ENCODE measurements around the gene RFXANK. TPM values are rescaled to one million over a fixed set of nuclear protein-coding genes. Genes with fewer than 3 reads are reported as not detected.
"Not testable (repeated sequence)": the region's sequence is repeated elsewhere in the genome, so short reads cannot be mapped to it uniquely, and the experiment has no call there.

The RFXANK gene
- total RNA-seq, 1 donor from 2014 or later, result 91.1 TPM

DNA sequence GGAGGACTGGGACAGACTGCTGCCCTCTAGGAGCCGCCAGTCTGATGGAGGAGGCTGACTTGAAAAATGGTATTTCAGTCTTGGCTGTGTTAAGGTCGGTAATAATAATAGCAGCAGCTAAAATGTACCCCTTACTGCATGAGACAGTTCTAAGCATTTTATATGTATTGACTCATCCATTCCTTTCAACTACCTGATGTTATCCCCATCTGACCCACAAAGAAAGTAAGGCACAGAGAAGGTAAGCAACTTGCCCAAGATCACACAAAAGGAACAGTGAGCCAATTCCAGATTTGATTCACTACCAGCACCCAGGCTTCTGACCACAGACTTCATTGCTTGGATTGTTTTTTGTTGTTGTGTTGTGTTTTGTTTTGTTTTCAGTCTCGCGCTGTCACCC lies 23.7 kb downstream of the RFXANK start:
- no peaks in the 10 kb centered on the region for H4K20me1 ChIP-seq (ENCODE audit: insufficient read depth, low read length)
- no peaks in the 10 kb centered on the region for H3K4me1 Mint-ChIP-seq (ENCODE audit: low read depth, unreplicated experiment)
- no peaks in the 10 kb centered on the region for H3K36me3 ChIP-seq (ENCODE audit: insufficient read depth, low read length)
- H3K4me2 ChIP-seq (ENCODE audit: low read length), result no peak overlapping the region
- no peaks in the 10 kb centered on the region for H3K4me1 ChIP-seq (ENCODE audit: insufficient read depth, low read length)
- FAIRE-seq (no peak), DNase-seq (ENCODE audit: low read depth) (no peak)
- TF ChIP-seq EZH2 (IDR thresholded peaks at IDR 0.05; ENCODE audit: insufficient read depth, low read length), result no peak
- TF ChIP-seq, protein P1, sequence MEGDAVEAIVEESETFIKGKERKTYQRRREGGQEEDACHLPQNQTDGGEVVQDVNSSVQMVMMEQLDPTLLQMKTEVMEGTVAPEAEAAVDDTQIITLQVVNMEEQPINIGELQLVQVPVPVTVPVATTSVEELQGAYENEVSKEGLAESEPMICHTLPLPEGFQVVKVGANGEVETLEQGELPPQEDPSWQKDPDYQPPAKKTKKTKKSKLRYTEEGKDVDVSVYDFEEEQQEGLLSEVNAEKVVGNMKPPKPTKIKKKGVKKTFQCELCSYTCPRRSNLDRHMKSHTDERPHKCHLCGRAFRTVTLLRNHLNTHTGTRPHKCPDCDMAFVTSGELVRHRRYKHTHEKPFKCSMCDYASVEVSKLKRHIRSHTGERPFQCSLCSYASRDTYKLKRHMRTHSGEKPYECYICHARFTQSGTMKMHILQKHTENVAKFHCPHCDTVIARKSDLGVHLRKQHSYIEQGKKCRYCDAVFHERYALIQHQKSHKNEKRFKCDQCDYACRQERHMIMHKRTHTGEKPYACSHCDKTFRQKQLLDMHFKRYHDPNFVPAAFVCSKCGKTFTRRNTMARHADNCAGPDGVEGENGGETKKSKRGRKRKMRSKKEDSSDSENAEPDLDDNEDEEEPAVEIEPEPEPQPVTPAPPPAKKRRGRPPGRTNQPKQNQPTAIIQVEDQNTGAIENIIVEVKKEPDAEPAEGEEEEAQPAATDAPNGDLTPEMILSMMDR (IDR thresholded peaks at IDR 0.05; ENCODE audit: insufficient read depth, low read depth, low read length), result no peak
- no peak overlapping the region for H3K4me3 ChIP-seq (ENCODE audit: insufficient read depth, low read depth, low read length)
- H3K4me3 Mint-ChIP-seq (ENCODE audit: unreplicated experiment), result no peak overlapping the region
- H3K9me3 Mint-ChIP-seq (ENCODE audit: unreplicated experiment), result peaks cover 5% of the 10 kb centered on the region
- H3K79me2 ChIP-seq (ENCODE audit: insufficient read depth, low read length), result no peaks in the 10 kb centered on the region
- no peak overlapping the region for H3K27ac ChIP-seq (ENCODE audit: low read depth, low read length)
- no peak overlapping the region for H3K27ac Mint-ChIP-seq (ENCODE audit: unreplicated experiment)
- no peaks in the 10 kb centered on the region for H3K36me3 Mint-ChIP-seq (ENCODE audit: low read depth, unreplicated experiment)
- no peak overlapping the region for H3K9ac ChIP-seq (ENCODE audit: low read length)
- peaks cover 49% of the 10 kb centered on the region for H3K27me3 Mint-ChIP-seq (ENCODE audit: low read depth, unreplicated experiment)
- no peak overlapping the region for H2AFZ ChIP-seq (ENCODE audit: low read depth, low read length)
- H3K9me3 ChIP-seq (ENCODE audit: insufficient read depth, low read depth, low read length), result no peaks in the 10 kb centered on the region
- peaks cover 23% of the 10 kb centered on the region for H3K27me3 ChIP-seq (ENCODE audit: insufficient read depth, low read length)

DNA sequence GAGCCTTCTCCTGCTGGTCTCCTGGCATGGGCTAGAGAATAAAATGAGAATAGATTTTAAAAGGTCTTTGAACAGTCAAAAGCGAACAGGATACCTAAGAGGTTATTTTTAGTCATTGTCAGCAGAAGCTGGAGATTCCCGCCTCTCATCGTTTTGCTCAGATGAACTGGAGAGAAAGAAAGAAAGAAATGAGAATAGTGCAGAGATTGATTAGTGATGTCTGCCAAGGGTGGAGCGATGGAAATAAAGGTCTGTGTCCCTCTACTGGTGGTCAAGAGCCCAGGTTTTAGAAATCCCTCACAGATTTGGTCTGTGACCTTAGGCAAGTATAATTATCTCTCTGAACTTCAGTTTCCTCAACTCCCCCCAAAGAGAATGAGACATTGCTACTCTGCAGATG lies 25.0 kb downstream of the RFXANK start:
- H3K79me2 ChIP-seq (ENCODE audit: insufficient read depth, low read length), result no peaks in the 10 kb centered on the region
- no peak overlapping the region for H3K4me2 ChIP-seq (ENCODE audit: low read length)
- H3K36me3 ChIP-seq (ENCODE audit: insufficient read depth, low read length), result no peaks in the 10 kb centered on the region
- no peak overlapping the region for H3K4me3 Mint-ChIP-seq (ENCODE audit: unreplicated experiment)
- H4K20me1 ChIP-seq (ENCODE audit: insufficient read depth, low read length), result no peaks in the 10 kb centered on the region
- TF ChIP-seq, protein P1 (IDR thresholded peaks at IDR 0.05; ENCODE audit: insufficient read depth, low read depth, low read length), result peak; percentile 2
- no peak for TF ChIP-seq EZH2 (IDR thresholded peaks at IDR 0.05; ENCODE audit: insufficient read depth, low read length)
- H2AFZ ChIP-seq (ENCODE audit: low read depth, low read length), result no peak overlapping the region
- no peaks in the 10 kb centered on the region for H3K9me3 ChIP-seq (ENCODE audit: insufficient read depth, low read depth, low read length)
- H3K27ac Mint-ChIP-seq (ENCODE audit: unreplicated experiment), result no peak overlapping the region
- H3K4me3 ChIP-seq (ENCODE audit: insufficient read depth, low read depth, low read length), result no peak overlapping the region
- H3K27ac ChIP-seq (ENCODE audit: low read depth, low read length), result no peak overlapping the region
- DNase-seq (ENCODE audit: low read depth) (no peak), FAIRE-seq (no peak)
- peaks cover 16% of the 10 kb centered on the region for H3K27me3 ChIP-seq (ENCODE audit: insufficient read depth, low read length)
- no peaks in the 10 kb centered on the region for H3K36me3 Mint-ChIP-seq (ENCODE audit: low read depth, unreplicated experiment)
- no peak overlapping the region for H3K9ac ChIP-seq (ENCODE audit: low read length)
- H3K9me3 Mint-ChIP-seq (ENCODE audit: unreplicated experiment), result peaks cover 5% of the 10 kb centered on the region
- H3K27me3 Mint-ChIP-seq (ENCODE audit: low read depth, unreplicated experiment), result peaks cover 43% of the 10 kb centered on the region
- no peaks in the 10 kb centered on the region for H3K4me1 ChIP-seq (ENCODE audit: insufficient read depth, low read length)
- no peaks in the 10 kb centered on the region for H3K4me1 Mint-ChIP-seq (ENCODE audit: low read depth, unreplicated experiment)

DNA sequence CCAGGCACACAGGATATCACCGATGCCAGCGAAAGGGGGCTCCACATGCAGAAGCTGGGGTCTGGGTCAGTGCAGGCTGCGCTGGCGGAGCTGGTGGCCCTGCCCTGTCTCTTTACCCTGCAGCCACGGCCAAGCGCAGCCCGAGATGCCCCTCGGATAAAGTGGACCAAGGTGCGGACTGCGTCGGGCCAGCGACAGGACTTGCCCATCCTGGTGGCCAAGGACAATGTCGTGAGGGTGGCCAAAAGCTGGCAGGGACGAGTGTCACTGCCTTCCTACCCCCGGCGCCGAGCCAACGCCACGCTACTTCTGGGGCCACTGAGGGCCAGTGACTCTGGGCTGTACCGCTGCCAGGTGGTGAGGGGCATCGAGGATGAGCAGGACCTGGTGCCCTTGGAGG lies 26.9 kb downstream of the RFXANK start:
- H3K9ac ChIP-seq (ENCODE audit: low read length), result no peak overlapping the region
- H3K9me3 ChIP-seq (ENCODE audit: insufficient read depth, low read depth, low read length), result no peaks in the 10 kb centered on the region
- TF ChIP-seq EZH2 (IDR thresholded peaks at IDR 0.05; ENCODE audit: insufficient read depth, low read length), result no peak
- TF ChIP-seq, protein P1 (IDR thresholded peaks at IDR 0.05; ENCODE audit: insufficient read depth, low read depth, low read length), result no peak
- no peaks in the 10 kb centered on the region for H3K79me2 ChIP-seq (ENCODE audit: insufficient read depth, low read length)
- no peak overlapping the region for H2AFZ ChIP-seq (ENCODE audit: low read depth, low read length)
- FAIRE-seq (no peak), DNase-seq (ENCODE audit: low read depth) (no peak)
- H3K4me2 ChIP-seq (ENCODE audit: low read length), result no peak overlapping the region
- no peaks in the 10 kb centered on the region for H3K36me3 ChIP-seq (ENCODE audit: insufficient read depth, low read length)
- peaks cover 38% of the 10 kb centered on the region for H3K27me3 Mint-ChIP-seq (ENCODE audit: low read depth, unreplicated experiment)
- no peak overlapping the region for H3K4me3 ChIP-seq (ENCODE audit: insufficient read depth, low read depth, low read length)
- no peak overlapping the region for H3K27ac ChIP-seq (ENCODE audit: low read depth, low read length)
- no peak overlapping the region for H3K27ac Mint-ChIP-seq (ENCODE audit: unreplicated experiment)
- no peaks in the 10 kb centered on the region for H3K4me1 Mint-ChIP-seq (ENCODE audit: low read depth, unreplicated experiment)
- H3K36me3 Mint-ChIP-seq (ENCODE audit: low read depth, unreplicated experiment), result no peaks in the 10 kb centered on the region
- peaks cover 2% of the 10 kb centered on the region for H3K27me3 ChIP-seq (ENCODE audit: insufficient read depth, low read length)
- no peaks in the 10 kb centered on the region for H4K20me1 ChIP-seq (ENCODE audit: insufficient read depth, low read length)
- no peaks in the 10 kb centered on the region for H3K4me1 ChIP-seq (ENCODE audit: insufficient read depth, low read length)
- H3K4me3 Mint-ChIP-seq (ENCODE audit: unreplicated experiment), result no peak overlapping the region
- peaks cover 2% of the 10 kb centered on the region for H3K9me3 Mint-ChIP-seq (ENCODE audit: unreplicated experiment)

DNA sequence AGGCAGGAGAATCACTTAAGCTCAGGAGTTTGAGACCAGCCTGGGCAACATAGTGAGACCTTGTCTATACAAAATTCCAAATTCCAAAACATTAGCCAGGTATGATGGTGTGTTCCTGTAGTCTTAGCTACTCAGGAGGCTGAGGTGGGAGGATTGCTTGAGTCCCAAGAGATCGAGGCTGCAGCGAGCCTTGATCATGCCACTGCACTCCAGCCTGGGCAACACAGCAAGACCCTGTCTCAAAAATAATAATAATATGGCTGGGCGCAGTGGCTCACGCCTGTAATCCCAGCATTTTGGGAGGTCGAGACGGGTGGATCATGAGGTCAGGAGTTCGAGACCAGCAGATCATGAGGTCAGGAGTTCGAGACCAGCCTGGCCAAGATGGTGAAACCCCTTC lies 28.9 kb downstream of the RFXANK start:
- not testable (repeated sequence) for H3K4me1 Mint-ChIP-seq (ENCODE audit: low read depth, unreplicated experiment); DNase-seq (ENCODE audit: low read depth); H3K36me3 ChIP-seq (ENCODE audit: insufficient read depth, low read length); H3K4me3 ChIP-seq (ENCODE audit: insufficient read depth, low read depth, low read length); H3K9ac ChIP-seq (ENCODE audit: low read length); H2AFZ ChIP-seq (ENCODE audit: low read depth, low read length); H3K27me3 ChIP-seq (ENCODE audit: insufficient read depth, low read length); H3K9me3 ChIP-seq (ENCODE audit: insufficient read depth, low read depth, low read length); FAIRE-seq; H3K36me3 Mint-ChIP-seq (ENCODE audit: low read depth, unreplicated experiment); H3K79me2 ChIP-seq (ENCODE audit: insufficient read depth, low read length); H3K4me3 Mint-ChIP-seq (ENCODE audit: unreplicated experiment); H3K9me3 Mint-ChIP-seq (ENCODE audit: unreplicated experiment); H4K20me1 ChIP-seq (ENCODE audit: insufficient read depth, low read length); H3K27ac ChIP-seq (ENCODE audit: low read depth, low read length); H3K27ac Mint-ChIP-seq (ENCODE audit: unreplicated experiment); H3K4me2 ChIP-seq (ENCODE audit: low read length); H3K4me1 ChIP-seq (ENCODE audit: insufficient read depth, low read length)
- peaks cover 41% of the 10 kb centered on the region for H3K27me3 Mint-ChIP-seq (ENCODE audit: low read depth, unreplicated experiment)

Data from astrocyte (in vitro differentiated cells and primary cell).